GDM1 (cell line): ENCODE measurements around the gene CLCN2.

Experiments used
- DNase-seq: peaks from one replicate; lab custom pipeline; 2025; lab: John Stamatoyannopoulos, UW

Gene CLCN2

DNA sequence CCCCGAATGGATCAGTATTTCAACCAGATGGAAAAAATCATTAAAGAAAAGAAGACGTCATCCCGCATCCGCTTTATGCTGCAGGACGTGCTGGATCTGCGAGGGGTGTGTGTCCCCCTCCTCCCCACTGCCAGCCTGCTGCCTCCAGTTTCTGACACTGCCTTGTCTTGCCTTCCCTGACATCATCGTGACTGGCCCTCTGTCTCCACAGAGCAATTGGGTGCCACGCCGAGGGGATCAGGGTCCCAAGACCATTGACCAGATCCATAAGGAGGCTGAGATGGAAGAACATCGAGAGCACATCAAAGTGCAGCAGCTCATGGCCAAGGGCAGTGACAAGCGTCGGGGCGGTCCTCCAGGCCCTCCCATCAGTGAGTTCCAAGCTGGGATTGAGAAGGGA, 36.1 kb downstream of the CLCN2 start:
- no peak for DNase-seq

DNA sequence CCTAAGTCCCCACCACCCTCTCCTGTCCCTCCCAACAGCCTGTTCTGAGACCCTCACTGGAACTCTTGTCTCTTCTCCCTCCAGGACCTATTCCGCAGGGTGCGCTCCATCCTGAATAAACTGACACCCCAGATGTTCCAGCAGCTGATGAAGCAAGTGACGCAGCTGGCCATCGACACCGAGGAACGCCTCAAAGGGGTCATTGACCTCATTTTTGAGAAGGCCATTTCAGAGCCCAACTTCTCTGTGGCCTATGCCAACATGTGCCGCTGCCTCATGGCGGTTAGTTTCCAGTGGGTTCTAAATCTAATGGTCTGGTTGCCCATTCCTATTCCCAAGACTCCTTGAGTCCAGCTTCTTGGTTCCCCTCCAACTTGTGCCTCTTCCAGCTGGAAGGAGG, 37.7 kb downstream of the CLCN2 start:
- DNase-seq, result no peak

DNA sequence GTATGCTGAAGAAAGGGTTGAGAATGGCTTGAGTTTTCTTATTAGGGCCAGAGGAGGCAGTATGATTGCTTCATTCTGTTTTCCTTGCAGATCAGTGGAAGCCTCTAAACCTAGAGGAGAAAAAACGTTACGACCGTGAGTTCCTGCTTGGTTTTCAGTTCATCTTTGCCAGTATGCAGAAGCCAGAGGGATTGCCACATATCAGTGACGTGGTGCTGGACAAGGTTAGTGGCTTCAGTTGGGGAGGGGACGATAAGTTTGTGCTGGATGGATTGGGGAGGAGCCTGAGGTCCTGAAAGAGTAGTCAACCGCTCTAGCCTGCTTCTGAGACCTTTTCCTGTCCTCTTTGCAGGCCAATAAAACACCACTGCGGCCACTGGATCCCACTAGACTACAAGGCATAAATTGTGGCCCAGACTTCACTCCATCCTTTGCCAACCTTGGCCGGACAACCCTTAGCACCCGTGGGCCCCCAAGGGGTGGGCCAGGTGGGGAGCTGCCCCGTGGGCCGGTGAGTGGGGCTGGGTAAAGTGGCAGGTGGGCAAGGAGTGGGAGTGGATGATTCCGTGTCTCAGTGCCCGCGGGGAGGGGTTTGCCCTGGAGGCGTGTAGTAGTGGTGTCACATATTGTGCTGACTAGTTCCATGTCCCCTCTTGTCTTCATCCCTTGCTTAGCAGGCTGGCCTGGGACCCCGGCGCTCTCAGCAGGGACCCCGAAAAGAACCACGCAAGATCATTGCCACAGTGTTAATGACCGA, 38.5 kb downstream of the CLCN2 start:
- DNase-seq, result no peak

DNA sequence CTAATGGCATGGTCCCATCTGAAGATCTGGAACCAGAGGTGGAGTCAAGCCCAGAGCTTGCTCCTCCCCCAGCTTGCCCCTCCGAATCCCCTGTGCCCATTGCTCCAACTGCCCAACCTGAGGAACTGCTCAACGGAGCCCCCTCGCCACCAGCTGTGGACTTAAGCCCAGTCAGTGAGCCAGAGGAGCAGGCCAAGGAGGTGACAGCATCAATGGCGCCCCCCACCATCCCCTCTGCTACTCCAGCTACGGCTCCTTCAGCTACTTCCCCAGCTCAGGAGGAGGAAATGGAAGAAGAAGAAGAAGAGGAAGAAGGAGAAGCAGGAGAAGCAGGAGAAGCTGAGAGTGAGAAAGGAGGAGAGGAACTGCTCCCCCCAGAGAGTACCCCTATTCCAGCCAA, 39.7 kb downstream of the CLCN2 start:
- no peak for DNase-seq

DNA sequence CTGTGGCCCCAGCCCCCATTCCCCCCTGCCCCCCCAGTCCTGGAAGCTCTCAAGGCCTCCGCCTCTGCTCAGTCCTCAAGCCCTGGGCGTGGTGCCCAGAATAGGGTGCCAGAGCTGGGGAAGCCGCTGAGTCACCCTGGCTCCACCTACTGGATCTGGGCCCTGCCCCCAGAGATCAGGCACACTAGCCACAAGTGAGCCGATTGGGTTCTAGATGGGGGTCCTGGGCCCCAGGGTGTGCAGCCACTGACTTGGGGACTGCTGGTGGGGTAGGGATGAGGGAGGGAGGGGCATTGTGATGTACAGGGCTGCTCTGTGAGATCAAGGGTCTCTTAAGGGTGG, 41.3 kb downstream of the CLCN2 start:
- DNase-seq, result no peak

DNA sequence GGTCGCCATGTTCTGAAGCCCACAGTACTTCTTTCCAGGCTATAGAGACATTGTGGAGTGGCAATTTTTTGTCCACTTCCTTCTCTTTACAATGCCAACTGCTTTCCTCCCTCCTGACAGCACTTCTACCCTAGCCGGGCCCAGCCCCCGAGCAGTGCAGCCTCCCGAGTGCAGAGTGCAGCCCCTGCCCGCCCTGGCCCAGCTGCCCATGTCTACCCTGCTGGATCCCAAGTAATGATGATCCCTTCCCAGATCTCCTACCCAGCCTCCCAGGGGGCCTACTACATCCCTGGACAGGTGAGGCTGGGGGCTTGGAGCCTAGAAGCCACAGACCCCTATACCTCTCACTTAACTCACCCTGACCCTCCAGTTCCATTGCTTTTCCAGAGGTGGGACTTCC, 44.2 kb downstream of the CLCN2 start:
- no peak for DNase-seq

DNA sequence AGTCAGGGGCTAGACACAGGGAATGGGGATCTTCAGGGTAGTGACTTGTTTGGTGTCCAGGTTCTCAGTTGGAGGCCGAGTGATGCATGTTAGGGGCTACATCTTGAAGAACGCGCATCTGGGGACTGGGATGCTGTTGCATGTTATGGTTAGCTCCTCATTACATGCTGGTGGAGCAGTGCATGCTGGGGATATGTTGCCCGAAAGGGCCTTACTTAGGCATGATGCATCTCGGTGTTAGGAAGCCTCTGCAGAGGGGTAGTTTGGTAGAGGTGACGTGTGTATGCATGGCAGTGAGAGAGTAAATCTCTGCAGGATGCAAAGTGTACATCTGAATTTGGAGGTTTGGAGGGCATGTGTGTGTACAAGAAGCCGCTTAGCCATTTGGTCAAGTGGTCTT, 44.6 kb downstream of the CLCN2 start:
- no peak for DNase-seq

DNA sequence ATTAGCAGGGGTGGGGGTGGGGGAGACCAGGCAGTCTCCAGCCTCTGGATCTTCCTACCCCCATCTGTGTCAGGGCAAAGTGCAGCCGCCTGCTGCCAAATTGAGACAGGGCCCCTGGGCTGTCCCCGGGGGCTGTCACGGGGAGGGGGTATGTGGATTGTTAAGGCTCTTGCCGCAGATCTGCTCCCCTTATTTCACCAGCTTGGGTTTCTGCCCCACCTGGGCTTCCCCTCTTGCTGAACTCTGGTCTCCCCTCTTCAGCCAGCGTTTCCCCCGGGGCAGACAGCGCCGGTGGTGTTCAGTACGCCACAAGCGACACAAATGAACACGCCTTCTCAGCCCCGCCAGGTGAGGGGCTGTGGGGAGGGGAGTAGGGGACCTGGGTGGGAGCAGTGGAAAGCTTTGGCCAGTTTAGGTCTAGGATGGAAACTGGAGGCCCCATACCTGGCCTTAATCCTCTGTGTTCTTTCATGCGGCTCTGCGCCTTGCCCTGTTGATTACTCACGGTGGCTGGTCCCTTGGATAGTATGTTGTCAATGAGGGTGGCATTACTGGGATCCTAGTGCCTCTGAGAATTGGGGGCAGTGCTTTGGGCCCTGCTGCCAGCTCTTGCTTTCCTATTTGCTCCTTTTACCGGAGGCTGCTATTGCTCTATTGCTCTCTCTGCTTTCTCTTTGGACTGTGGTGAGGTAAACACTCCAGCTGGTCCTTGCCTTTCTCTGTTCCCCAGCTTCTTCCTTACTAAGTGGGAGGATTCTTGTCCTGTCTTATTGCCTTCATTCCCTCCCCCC, 45.3 kb downstream of the CLCN2 start:
- no peak for DNase-seq

DNA sequence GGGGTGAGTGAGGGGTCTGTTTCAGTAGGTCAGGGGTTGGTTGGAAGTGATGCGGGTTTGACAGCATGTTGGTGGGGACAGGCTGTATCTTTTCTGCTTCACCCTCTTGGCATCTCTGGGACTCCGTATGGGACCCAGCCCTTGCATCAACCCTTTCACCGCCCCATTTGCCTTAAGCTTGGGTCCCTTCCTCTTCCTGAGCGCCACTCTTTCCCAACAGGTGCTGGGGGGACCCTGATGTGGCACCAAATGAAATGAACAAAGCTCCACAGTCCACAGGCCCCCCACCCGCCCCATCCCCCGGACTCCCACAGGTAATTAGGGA, 45.9 kb downstream of the CLCN2 start:
- DNase-seq, result no peak

DNA sequence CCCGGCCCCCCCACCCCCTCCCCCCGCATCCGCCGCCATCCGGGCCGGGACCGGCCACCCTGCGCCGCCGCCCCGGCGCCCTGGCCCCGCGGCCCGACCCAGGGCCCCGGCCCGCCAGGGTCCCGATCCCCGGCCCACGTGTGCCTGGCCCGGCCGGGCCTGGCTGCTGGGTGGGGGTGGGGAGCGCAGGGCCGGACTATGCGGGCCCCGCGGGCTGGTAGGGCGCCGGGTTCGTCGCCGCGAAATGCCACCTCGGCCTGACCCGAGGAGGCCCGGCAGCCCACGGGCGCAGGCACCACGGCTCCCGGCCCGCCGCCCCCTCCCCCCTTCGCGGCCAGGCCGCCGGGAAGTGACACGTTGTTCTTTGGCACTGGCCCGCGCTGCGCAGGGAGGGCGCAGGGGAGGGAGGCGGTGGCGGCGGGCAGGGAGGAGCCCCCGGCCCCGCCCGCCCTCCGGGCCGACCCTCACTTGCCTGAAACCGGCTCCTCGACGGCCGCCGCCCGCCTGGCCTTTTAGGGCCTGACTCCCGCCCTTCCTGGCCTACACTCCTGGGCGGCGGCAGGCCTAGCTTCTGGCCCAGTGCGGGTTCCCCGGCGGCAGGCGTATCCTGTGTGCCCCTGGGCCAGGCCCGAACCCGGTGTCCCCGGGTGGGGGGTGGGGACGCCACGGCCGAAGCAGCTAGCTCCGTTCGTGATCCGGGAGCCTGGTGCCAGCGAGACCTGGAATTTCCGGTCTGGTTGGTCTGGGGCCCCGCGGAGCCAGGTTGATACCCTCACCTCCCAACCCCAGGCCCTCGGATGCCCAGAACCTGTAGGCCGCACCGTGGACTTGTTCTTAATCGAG, 46.5 kb downstream of the CLCN2 start:
- peak; percentile 48 for DNase-seq

DNA sequence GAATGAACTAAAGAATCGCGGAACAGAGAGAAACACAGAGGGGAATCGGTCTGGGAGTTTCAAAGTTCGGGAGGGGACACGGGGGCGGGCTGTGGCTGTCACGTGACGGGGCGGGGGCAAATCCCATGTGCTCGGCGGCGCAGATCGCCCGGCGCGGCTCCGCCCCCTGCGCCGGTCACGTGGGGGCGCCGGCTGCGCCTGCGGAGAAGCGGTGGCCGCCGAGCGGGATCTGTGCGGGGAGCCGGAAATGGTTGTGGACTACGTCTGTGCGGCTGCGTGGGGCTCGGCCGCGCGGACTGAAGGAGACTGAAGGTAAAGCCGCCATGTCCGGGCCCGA, 47.1 kb downstream of the CLCN2 start, which contains the start of gene EIF4G1:
EIF4G1 (plus strand) TSS at position 244 of the 337 bp plus-strand sequence. CDS start 1,191 bp downstream, outside the sequence.
- DNase-seq, result peak; percentile 92

DNA sequence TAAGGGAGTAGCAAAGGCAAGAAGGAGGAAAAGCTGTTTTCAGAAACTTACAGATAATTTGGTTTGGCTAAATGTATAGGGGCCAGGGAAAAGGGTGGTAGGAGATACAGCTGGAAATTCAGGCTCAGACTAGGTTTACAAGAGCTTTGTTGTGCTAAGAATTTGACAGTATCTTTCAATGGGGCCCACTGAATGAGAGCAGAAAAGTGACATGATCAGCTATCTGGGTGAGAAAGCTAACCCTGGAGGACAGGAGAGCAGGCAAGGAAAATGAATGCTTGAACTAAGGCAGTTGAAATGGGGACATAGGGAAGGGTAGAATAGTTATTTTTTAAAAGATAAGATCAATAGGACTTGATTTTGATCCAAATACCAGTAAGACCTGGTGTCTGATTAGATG, 49.8 kb downstream of the CLCN2 start:
- DNase-seq, result no peak

DNA sequence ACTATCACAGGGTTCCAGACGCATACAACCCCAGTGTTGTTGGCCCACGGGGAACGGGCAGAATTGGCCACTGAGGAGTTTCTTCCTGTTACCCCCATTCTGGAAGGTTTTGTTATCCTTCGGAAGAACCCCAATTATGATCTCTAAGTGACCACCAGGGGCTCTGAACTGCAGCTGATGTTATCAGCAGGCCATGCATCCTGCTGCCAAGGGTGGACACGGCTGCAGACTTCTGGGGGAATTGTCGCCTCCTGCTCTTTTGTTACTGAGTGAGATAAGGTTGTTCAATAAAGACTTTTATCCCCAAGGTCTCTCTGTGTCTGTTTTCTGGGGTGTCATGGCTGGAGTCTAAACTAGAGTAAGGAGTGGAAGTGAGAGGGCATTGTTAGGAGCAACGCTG, 52.7 kb downstream of the CLCN2 start:
- no peak for DNase-seq

DNA sequence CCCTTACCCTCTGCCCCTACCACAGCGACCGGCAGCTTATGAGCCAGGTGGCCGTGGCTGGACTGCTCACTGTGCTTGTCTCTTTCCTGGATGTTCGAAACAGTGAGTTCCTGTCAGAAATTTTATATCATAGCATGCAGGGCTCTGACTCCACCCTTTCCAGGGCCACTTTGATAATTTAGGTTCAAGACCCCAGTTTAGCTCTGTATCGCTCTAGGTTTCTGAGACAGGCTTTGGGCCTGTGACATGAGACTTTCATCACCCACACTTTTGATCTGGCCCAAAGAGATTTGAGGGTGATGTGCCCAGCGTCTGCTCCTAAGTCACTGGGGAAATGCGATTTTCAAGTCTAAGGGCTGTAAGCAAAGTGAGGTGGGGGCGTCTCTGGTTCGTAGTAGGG, 53.5 kb downstream of the CLCN2 start:
- no peak for DNase-seq

DNA sequence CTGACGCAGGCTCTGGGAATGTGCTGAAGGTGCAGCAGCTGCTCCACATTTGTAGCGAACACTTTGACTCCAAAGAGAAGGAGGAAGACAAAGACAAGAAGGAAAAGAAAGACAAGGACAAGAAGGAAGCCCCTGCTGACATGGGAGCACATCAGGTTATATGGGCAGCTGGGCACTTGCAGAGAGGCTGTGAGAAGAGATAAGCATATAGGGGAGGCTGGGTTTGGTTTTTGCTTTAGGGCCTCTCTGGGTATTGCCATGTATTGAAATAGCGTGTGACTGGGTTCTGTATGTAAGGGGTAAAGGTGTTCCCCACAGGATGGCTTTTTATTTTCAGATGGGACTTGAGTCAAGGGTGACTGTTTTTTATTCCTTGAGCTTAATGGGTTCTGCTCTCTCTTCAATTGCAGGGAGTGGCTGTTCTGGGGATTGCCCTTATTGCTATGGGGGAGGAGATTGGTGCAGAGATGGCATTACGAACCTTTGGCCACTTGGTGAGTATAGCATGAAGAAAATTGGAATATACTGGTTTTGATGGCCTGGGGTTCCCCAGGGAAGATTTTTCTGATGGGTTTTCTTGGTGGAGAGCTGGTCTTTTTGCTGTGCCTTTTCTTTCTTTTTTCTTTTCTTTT, 54.9 kb downstream of the CLCN2 start:
- no peak for DNase-seq

DNA sequence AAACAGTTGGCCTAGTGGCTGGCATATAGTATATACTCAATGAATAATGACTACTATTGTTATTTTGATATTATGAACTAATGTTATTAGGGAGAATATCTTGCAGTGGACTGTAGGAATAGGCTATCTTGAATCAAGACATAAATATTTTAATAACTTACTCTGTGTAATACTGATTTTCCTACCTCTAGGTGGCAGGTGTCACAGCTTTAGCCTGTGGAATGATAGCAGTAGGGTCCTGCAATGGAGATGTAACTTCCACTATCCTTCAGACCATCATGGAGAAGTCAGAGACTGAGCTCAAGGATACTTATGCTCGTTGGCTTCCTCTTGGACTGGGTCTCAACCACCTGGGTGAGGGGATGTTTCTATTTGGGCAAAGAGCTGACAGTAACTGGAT, 55.8 kb downstream of the CLCN2 start:
- no peak for DNase-seq

DNA sequence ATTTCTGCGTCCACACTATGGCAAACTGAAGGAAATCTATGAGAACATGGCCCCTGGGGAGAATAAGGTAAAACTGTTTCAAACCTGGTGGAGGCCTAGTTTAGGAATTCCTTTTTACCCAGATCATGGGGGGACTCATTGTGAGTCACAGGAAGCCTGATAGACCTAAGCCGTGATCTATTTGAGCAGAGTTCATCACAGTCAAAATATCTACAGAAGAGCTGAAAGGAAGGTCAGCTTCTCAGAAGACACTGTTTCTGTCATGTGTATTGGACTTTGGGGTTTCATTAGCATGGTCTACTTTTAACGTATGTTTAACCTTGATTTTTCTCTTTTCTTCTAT, 61.1 kb downstream of the CLCN2 start:
- no peak for DNase-seq

DNA sequence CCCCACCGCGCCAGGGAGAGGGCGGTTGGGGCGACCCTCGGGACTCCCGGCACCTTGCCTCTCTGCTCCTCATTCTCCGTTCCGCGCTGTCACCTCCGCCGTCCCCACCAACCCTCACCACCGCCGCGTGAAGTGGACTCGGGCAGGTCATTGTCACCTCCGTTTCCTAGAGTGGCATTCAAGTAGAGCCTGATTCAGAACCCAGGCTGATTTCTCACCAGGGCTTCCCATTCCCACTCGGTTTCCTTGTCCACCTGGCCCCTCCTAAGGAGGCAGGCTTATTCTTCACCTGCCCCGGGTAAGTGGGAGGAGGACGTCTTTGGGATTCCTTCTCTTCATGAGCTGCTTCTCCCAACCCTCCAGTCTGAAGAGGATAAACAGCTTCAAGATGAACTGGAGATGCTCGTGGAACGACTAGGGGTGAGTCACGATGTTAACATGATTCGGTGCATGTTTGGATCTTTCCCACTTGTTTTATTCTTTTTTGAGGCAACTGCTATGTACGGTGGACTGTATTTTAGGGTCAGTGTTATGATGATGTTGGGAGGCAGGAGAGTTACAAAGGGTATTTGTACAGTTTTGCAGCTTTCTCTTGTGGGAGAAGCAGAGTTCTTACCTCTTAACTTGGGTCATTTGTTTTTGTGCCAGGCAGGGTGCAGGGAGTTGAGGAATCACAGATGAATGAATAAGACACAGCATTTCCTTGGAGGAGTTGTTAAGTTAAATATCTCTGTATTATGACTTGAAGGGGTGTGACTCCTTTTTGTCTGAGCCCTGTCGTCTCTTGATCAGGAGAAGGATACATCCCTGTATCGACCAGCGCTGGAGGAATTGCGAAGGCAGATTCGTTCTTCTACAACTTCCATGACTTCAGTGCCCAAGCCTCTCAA, 61.7 kb downstream of the CLCN2 start:
- no peak for DNase-seq

DNA sequence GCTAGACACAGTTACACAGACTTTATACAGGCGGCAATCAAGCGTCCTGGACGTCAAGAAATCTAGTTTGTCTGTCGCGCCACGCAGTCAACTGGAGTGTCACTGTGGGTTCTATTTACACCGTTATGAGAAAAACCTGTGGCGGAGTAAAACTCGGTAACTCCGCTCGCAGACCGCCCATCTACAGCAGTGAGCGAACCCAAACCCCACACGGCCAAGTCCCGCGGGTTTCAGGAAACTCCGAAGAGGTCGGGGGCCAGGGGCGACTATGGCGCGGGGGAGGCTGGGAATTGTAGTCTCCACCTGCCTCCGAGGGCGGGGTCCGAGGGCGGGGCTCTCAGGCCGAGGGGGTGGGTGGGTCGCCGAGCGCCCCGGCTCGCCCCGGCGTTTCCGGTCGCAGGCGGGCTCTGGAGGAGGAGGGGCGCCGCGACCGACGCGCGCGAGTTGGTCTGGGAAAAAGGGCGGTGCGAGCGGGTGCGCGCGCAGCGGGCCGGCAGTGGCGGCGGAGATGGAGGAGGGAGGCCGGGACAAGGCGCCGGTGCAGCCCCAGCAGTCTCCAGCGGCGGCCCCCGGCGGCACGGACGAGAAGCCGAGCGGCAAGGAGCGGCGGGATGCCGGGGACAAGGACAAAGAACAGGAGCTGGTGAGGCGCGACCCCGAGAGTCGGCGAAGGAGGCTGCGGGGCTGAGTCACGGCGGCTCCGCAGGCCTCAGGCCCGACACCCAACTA, 62.5 kb downstream of the CLCN2 start, which contains the start of gene PSMD2:
PSMD2 (plus strand) TSS at position 483 of the 729 bp plus-strand sequence; CDS start at position 509, 26 bp downstream.
- peak; percentile 94 for DNase-seq

DNA sequence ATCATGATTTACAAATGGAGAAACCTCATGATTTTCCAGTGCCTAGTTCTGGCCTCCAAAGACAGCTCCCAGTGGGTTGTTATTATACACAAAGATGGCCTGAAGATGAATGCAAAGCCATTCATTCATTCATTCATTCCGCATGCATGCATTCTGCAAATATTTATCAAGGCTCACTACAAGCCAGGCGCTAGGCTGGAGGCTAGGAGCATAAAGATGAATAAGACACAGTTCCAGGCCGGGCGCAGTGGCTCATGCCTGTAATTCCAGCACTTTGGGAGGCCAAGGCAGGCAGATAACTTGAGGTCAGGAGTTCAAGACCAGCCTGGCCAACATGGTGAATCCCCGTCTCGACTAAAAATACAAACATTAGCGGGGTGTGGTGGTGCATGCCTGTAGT, 64.8 kb downstream of the CLCN2 start:
- no peak for DNase-seq
